Stomach (tissue), 9 donors: ENCODE data around the gene PTPRT. TPM values are rescaled to one million over a fixed set of nuclear protein-coding genes. Genes with fewer than 3 reads are reported as not detected.

ENCODE experiments used
- DNase-seq, 2 donors: peaks; one replicate each; pipeline versions ENCODE4 v3.0.0 to v3.0.0-alpha.2; 2013 to 2019
- H3K27ac ChIP-seq, 5 donors: fragments of 200-600 bp in 4 of 5; sonication (generic) in 4 of 5; one replicate each; pipeline ENCODE4 v1.5.1; 2013 to 2019; ENCODE audit warnings: mild to moderate bottlenecking in 1 of 5, moderate library complexity in 1 of 5
- H3K27me3 ChIP-seq, 3 donors: fragments of 200-600 bp; sonication (generic); one replicate each; pipeline ENCODE4 v1.5.1; 2017 to 2019; ENCODE audit warnings: mixed run types in 1 of 3
- H3K36me3 ChIP-seq, 4 donors: fragments of 200-600 bp; sonication (generic); 1 replicate in 3 of 4; 2 replicates in 1 of 4; pipeline ENCODE4 v1.5.1; 2016 to 2019
- H3K4me1 ChIP-seq, 4 donors: fragments of 200-600 bp; sonication (generic); one replicate each; pipeline ENCODE4 v1.5.1; 2016 to 2019
- H3K4me3 ChIP-seq, 4 donors: fragments of 200-600 bp; sonication (generic) in 3 of 4; one replicate each; pipeline ENCODE4 v1.5.1; 2016 to 2019; ENCODE audit warnings: mild to moderate bottlenecking in 1 of 4
- H3K9me3 ChIP-seq, 4 donors: fragments of 200-600 bp; sonication (generic); one replicate each; pipeline ENCODE4 v1.5.1; 2016 to 2019
- EP300 ChIP-seq: sonication (generic); formaldehyde crosslinking; IDR thresholded peaks from one replicate; pipeline ENCODE4 v1.6.1; 2017; ENCODE audit warnings: antibody characterized with exemption
- POLR2A ChIP-seq, 4 donors: fragments of 450-650 bp; IDR thresholded peaks; one replicate each; pipeline ENCODE4 v1.6.1; 2016; ENCODE audit warnings: antibody characterized with exemption in 4 of 4, control low read depth in 2 of 4, mild to moderate bottlenecking in 1 of 4, moderate library complexity in 1 of 4
- POLR2AphosphoS5 ChIP-seq, 3 donors: sonication (generic); formaldehyde crosslinking; IDR thresholded peaks; one replicate each; pipeline ENCODE4 v1.6.1; 2016; ENCODE audit warnings: antibody characterized with exemption in 3 of 3
- WGBS, 5 donors: extraction: QIAGEN DNeasy Blood & Tissue Kit in 3 of 5; methylation state at CpG; one replicate each; pipeline versions ENCODE4 v1.1.5 to v1.1.7; 2013 to 2018; 5-methylcytosine and 5-hydroxymethylcytosine counted together
- intact Hi-C: fragments of 100-400 bp; cut with DNase I; formaldehyde crosslinking; loops from one replicate; pipeline ENCODE4 v1.15.1; 2023; ENCODE audit warnings: low total_unique reads
- polyA plus RNA-seq, 3 donors: library from polyadenylated mRNA; stranded (reverse); fragments of 200-250 nt; gene quantifications; one replicate each; pipeline ENCODE4 v1.2.3, GENCODE V29; 2013
- total RNA-seq, 5 donors: library from RNA; depleted of rRNA; stranded (reverse); fragments of >200 nt; gene quantifications; one replicate each; pipeline versions ENCODE4 v1.1.0 to v1.2.3, GENCODE V29; 2014 to 2016
- TF ChIP-seq, protein P1 (sequence below), 7 experiments: fragments of 450-650 bp in 4 of 7; fragments of 200-600 bp in 3 of 7; sonication (generic) in 3 of 7; IDR thresholded peaks; one replicate each; pipeline ENCODE4 v1.5.1; 2016 to 2019; ENCODE audit warnings: antibody characterized with exemption in 7 of 7, control low read depth in 2 of 7, mild to moderate bottlenecking in 1 of 7
- donor health status: healthy with polysubstance abuse.
- donor health status: Bipolar disorder and iron deficiency.
- donor health status: healthy.

PTPRT gene
- total and polyA plus RNA-seq, 8 donors = 0.05 to 11.6 (median 1.7) TPM; not detected in 2

DNA sequence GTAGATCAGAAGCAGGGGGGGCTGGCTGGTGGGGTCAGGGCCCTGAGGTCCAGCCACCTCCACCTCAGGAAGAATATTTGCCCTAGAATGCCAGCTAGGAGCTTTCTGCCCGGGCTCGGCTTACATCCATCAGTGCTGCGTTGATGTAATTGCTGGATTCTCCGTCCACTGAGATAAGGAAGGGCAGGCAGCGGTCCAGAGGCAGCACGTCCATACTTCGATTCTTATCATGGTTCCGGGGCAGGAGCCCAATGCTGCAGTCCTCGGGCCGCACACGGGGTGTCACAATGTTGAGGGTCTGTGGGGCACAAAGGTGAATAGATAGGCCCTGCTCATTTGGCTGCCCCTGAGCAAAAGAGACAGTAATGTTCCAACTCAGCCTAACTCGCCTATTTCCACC lies 1087.7 kb downstream of the PTPRT start:
- intact Hi-C loops = no loop called here
- 53 to 91% (median 65%) methylated on average over 9 to 12 of the region's 12 CpGs for WGBS, 5 donors
- no peak for DNase-seq
- no peaks in the 10 kb centered on the region for H3K9me3 ChIP-seq
- H3K27me3 ChIP-seq = peaks cover 0 to 9% (median 0%) of the 10 kb centered on the region in 3 donors
- peaks cover 0 to 4% (median 0%) of the 10 kb centered on the region in 4 donors for H3K4me1 ChIP-seq
- H3K4me3 ChIP-seq = no peak overlapping the region
- H3K27ac ChIP-seq = no peak overlapping the region
- H3K36me3 ChIP-seq = no peaks in the 10 kb centered on the region
- TF ChIP-seq, protein P1, sequence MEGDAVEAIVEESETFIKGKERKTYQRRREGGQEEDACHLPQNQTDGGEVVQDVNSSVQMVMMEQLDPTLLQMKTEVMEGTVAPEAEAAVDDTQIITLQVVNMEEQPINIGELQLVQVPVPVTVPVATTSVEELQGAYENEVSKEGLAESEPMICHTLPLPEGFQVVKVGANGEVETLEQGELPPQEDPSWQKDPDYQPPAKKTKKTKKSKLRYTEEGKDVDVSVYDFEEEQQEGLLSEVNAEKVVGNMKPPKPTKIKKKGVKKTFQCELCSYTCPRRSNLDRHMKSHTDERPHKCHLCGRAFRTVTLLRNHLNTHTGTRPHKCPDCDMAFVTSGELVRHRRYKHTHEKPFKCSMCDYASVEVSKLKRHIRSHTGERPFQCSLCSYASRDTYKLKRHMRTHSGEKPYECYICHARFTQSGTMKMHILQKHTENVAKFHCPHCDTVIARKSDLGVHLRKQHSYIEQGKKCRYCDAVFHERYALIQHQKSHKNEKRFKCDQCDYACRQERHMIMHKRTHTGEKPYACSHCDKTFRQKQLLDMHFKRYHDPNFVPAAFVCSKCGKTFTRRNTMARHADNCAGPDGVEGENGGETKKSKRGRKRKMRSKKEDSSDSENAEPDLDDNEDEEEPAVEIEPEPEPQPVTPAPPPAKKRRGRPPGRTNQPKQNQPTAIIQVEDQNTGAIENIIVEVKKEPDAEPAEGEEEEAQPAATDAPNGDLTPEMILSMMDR (IDR thresholded peaks at IDR 0.05) = no peak
- TF ChIP-seq POLR2AphosphoS5 (IDR thresholded peaks at IDR 0.05) (no peak), EP300 (no peak), POLR2A (IDR thresholded peaks at IDR 0.05) (no peak)

- Histone ChIP-seq H3K27me3 (peaks cover 0 to 9% (median 0%) of the 10 kb centered on the region in 3 donors), H3K4me3 (no peak overlapping the region), H3K27ac (no peak overlapping the region), H3K9me3 (no peaks in the 10 kb centered on the region), H3K4me1 (peaks cover 0 to 4% (median 0%) of the 10 kb centered on the region in 4 donors), H3K36me3 (no peaks in the 10 kb centered on the region)
- peak in 1 of 2 donors; percentile 70 for DNase-seq
- intact Hi-C loops = no loop called here
- 27 to 53% (median 37%) methylated on average over 9 of the region's 9 CpGs for WGBS, 5 donors
- TF ChIP-seq, protein P1 (IDR thresholded peaks at IDR 0.05) = no peak
- TF ChIP-seq POLR2AphosphoS5 (IDR thresholded peaks at IDR 0.05) (no peak), EP300 (no peak), POLR2A (IDR thresholded peaks at IDR 0.05) (no peak)
These were observed 1089.5 kb downstream of the PTPRT start for GRCh38 chr20:42100137-42100704.

DNA sequence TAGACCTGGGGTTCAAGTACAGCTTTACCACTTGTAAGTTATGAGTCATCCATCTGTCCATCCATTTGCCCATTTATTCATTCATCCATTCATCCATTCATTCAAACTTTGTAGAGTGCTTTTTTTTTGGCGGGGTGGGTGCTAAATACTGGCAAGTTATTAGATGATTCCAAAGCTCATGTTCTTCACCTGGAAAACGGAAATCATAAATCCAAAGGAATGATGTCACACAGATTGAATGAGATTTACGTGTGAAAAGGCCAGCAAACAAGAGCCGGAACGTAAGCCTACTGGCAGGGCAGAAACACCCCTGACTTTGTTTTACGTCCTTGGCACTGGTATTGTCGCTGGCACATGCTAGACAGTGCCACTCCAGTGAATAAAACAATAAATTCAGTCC lies 1090.6 kb downstream of the PTPRT start:
- 72 to 94% (median 81%) methylated on average over 7 of the region's 7 CpGs for WGBS, 5 donors
- H3K4me1 ChIP-seq = peaks cover 0 to 4% (median 0%) of the 10 kb centered on the region in 4 donors
- no peak overlapping the region for H3K27ac ChIP-seq
- H3K36me3 ChIP-seq = no peaks in the 10 kb centered on the region
- no peak for DNase-seq
- H3K9me3 ChIP-seq = no peaks in the 10 kb centered on the region
- TF ChIP-seq POLR2A (IDR thresholded peaks at IDR 0.05) = no peak
- peaks cover 0 to 9% (median 0%) of the 10 kb centered on the region in 3 donors for H3K27me3 ChIP-seq
- intact Hi-C loops = no loop called here
- H3K4me3 ChIP-seq = no peak overlapping the region

- WGBS, 5 donors = 70 to 90% (median 82%) methylated on average over 7 to 8 of the region's 8 CpGs
- Histone ChIP-seq H3K4me3 (no peak overlapping the region), H3K27ac (no peak overlapping the region), H3K4me1 (peaks cover 0 to 4% (median 0%) of the 10 kb centered on the region in 4 donors), H3K27me3 (peaks cover 0 to 9% (median 0%) of the 10 kb centered on the region in 3 donors), H3K36me3 (no peaks in the 10 kb centered on the region), H3K9me3 (no peaks in the 10 kb centered on the region)
- TF ChIP-seq, protein P1 (IDR thresholded peaks at IDR 0.05) = no peak
- TF ChIP-seq EP300 (no peak), POLR2AphosphoS5 (IDR thresholded peaks at IDR 0.05) (no peak), POLR2A (IDR thresholded peaks at IDR 0.05) (no peak)
- DNase-seq = no peak
- intact Hi-C loops = no loop called here
These were observed 1091.3 kb downstream of the PTPRT start for GRCh38 chr20:42098418-42098817.

DNA sequence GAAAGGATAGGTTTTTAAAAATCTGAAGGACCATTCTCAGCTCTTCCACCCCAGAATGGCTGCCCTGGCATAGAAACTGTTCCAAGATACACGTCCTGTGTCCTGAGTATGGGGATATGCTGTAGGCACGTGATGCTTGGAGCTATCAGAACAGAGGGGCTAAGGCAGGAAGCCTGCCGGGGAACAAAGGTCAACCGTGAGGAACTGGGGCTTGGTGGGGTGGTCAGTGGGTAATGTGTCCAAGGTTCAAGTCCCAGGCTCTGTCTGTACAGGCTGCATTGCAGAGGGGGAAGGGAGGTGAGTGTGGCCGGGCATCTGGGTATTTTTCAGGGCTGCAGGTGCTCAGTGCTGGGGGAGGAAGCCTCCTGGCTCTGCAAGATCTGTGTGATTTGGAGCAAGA lies 1092.0 kb downstream of the PTPRT start:
- Histone ChIP-seq H3K4me1 (peaks cover 0 to 4% (median 0%) of the 10 kb centered on the region in 4 donors), H3K9me3 (no peaks in the 10 kb centered on the region), H3K27ac (no peak overlapping the region), H3K27me3 (peaks cover 0 to 9% (median 0%) of the 10 kb centered on the region in 3 donors), H3K36me3 (no peaks in the 10 kb centered on the region), H3K4me3 (no peak overlapping the region)
- WGBS, 5 donors = 73 to 87% (median 79%) methylated on average over 5 of the region's 5 CpGs
- TF ChIP-seq EP300 (no peak), POLR2AphosphoS5 (IDR thresholded peaks at IDR 0.05) (no peak), POLR2A (IDR thresholded peaks at IDR 0.05) (no peak)
- TF ChIP-seq, protein P1 (IDR thresholded peaks at IDR 0.05) = no peak
- no peak for DNase-seq
- intact Hi-C loops = no loop called here
